ENCODE measurements around the gene RNFT1. TPM values are rescaled to one million over a fixed set of nuclear protein-coding genes. Genes with fewer than 3 reads are reported as not detected.
"Not testable (repeated sequence)": the region's sequence is repeated elsewhere in the genome, so short reads cannot be mapped to it uniquely, and the experiment has no call there.

The RNFT1 gene
- total RNA-seq (2022) (16.7 and 18.9 TPM in 2 replicates), Bru-seq, nascent RNA (percentile 69 among the genes with signal in this experiment), BruChase-seq, experiment 1, labeled RNA remaining after a 6-hour chase (percentile 75 among the genes with signal in this experiment), BruChase-seq, experiment 2, labeled RNA remaining after a 2-hour chase (percentile 77 among the genes with signal in this experiment)
- long read RNA-seq, transcript RNFT1-201 (9 exons, 2,101 nt) = major isoform, 29 of 50 reads
- long read RNA-seq, transcript RNFT1-202 (7 exons, 1,809 nt) = minor isoform, 5 of 50 reads
- long read RNA-seq, partial matches to known transcripts = 4 of 50 reads
- long read RNA-seq, other reads (novel, unspliced or antisense) = 7 of 50 reads

- peak; percentile 88 for DNase-seq (ENCODE audit: unreplicated experiment)
- H3K27me3 Mint-ChIP-seq (ENCODE audit: insufficient read depth, unreplicated experiment) = no peaks in the 10 kb centered on the region
- intact Hi-C loops (cut with micrococcal nuclease) = no loop called here
These were observed at the start of gene RNFT1 for GRCh38 chr17:59964482-59965328. Gene RNFT1, minus strand, starts transcription at chr17:59964740. Its CDS starts 77 bp downstream, at chr17:59964663.

DNA sequence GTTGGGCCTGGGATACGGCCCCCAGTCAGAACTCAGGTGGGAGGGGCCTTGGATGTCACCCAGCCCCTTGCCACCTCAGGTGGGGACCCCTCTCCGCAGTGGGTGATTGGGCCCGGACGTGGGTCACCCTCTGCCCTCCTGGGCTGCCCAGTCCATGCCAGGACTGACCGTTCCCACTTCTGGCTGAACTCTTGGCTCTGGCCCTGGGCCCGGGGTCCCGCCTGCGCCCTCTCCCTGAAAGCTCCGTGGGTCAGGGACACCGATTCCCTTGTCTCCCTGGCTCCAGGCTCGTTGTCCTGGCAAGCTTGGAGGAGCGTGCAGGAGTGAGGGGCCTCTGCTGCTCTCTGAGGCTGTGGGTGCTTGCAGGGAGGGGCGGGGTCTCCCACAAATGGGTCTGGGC is 44.8 kb upstream of the RNFT1 start:
- H3K4me1 Mint-ChIP-seq (ENCODE audit: insufficient read depth, unreplicated experiment); POLR2A ChIA-PET; CTCF ChIA-PET; H3K36me3 Mint-ChIP-seq (ENCODE audit: insufficient read depth, unreplicated experiment); H3K9me3 Mint-ChIP-seq (ENCODE audit: unreplicated experiment); H3K4me3 Mint-ChIP-seq (ENCODE audit: unreplicated experiment); intact Hi-C loops (cut with micrococcal nuclease); BruUV-seq (replicated peaks); H3K27ac Mint-ChIP-seq (ENCODE audit: low read depth, unreplicated experiment); H3K27me3 Mint-ChIP-seq (ENCODE audit: insufficient read depth, unreplicated experiment); DNase-seq (ENCODE audit: unreplicated experiment): not testable (repeated sequence)

More at GRCh38 chr17:59964482-59965328, at the start of gene RNFT1:
- H3K36me3 Mint-ChIP-seq (ENCODE audit: insufficient read depth, unreplicated experiment) = peaks cover 27% of the 10 kb centered on the region
- BruUV-seq (replicated peaks) = TSS peak; percentile 67
- TF ChIP-seq, protein P1, sequence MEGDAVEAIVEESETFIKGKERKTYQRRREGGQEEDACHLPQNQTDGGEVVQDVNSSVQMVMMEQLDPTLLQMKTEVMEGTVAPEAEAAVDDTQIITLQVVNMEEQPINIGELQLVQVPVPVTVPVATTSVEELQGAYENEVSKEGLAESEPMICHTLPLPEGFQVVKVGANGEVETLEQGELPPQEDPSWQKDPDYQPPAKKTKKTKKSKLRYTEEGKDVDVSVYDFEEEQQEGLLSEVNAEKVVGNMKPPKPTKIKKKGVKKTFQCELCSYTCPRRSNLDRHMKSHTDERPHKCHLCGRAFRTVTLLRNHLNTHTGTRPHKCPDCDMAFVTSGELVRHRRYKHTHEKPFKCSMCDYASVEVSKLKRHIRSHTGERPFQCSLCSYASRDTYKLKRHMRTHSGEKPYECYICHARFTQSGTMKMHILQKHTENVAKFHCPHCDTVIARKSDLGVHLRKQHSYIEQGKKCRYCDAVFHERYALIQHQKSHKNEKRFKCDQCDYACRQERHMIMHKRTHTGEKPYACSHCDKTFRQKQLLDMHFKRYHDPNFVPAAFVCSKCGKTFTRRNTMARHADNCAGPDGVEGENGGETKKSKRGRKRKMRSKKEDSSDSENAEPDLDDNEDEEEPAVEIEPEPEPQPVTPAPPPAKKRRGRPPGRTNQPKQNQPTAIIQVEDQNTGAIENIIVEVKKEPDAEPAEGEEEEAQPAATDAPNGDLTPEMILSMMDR (IDR thresholded peaks at IDR 0.05; ENCODE audit: unreplicated experiment) = no peak
- H3K4me3 Mint-ChIP-seq (ENCODE audit: unreplicated experiment) = peak within 1 kb of the TSS; percentile 92
- H3K4me1 Mint-ChIP-seq (ENCODE audit: insufficient read depth, unreplicated experiment) = peaks cover 11% of the 10 kb centered on the region
- ChIA-PET CTCF (interaction anchor here (0.5 to 1.6 kb wide), 3 partner anchors 35 to 73 kb away, joined by 3 to 6 read pairs (median 4); no protein-coding TSS in a partner anchor), POLR2A (interaction anchor here (0.6 to 3.1 kb wide), 18 partner anchors 8 to 1323 kb away, joined by 3 to 15 read pairs (median 4); partner anchors contain the start of genes CLTC, PTRH2, RPS6KB1 and TUBD1)
- H3K27ac Mint-ChIP-seq (ENCODE audit: low read depth, unreplicated experiment) = peak within 1 kb of the TSS; percentile 89
- no peaks in the 10 kb centered on the region for H3K9me3 Mint-ChIP-seq (ENCODE audit: unreplicated experiment)

DNA sequence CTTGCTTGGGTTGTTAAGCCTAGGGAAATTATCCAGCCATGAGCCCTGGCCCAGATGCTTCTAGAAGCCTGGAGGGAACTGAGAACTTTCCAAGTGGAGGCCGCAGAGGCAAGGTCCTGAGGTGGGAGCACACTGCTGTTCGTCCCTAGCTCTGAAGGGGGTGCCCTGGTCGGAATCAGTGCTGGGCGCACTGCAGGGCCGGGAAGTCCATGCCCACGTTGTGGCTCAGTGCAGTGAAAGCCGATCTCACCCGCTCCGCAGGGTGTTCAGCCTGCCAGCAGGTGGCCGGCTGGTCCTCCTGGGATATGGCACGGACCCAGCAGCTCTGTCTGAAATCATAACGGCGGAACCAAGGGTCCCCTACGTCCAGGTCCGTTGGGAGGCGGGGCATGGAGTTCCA is 43.8 kb upstream of the RNFT1 start:
- H3K4me1 Mint-ChIP-seq (ENCODE audit: insufficient read depth, unreplicated experiment); H3K36me3 Mint-ChIP-seq (ENCODE audit: insufficient read depth, unreplicated experiment); H3K27ac Mint-ChIP-seq (ENCODE audit: low read depth, unreplicated experiment); CTCF ChIA-PET; H3K9me3 Mint-ChIP-seq (ENCODE audit: unreplicated experiment); DNase-seq (ENCODE audit: unreplicated experiment); intact Hi-C loops (cut with micrococcal nuclease); BruUV-seq (replicated peaks); H3K4me3 Mint-ChIP-seq (ENCODE audit: unreplicated experiment); POLR2A ChIA-PET: not testable (repeated sequence)
- H3K27me3 Mint-ChIP-seq (ENCODE audit: insufficient read depth, unreplicated experiment) = peaks cover 16% of the 10 kb centered on the region

- no peak overlapping the region for H3K27ac Mint-ChIP-seq (ENCODE audit: low read depth, unreplicated experiment)
- ChIA-PET POLR2A (no interaction called here), CTCF (no interaction called here)
- no peaks in the 10 kb centered on the region for H3K9me3 Mint-ChIP-seq (ENCODE audit: unreplicated experiment)
- BruUV-seq (replicated peaks) = no TSS peak
- no peaks in the 10 kb centered on the region for H3K4me1 Mint-ChIP-seq (ENCODE audit: insufficient read depth, unreplicated experiment)
- no peak overlapping the region for H3K4me3 Mint-ChIP-seq (ENCODE audit: unreplicated experiment)
- H3K36me3 Mint-ChIP-seq (ENCODE audit: insufficient read depth, unreplicated experiment) = peaks cover 6% of the 10 kb centered on the region
- DNase-seq (ENCODE audit: unreplicated experiment) = no peak
- TF ChIP-seq, protein P1 (IDR thresholded peaks at IDR 0.05; ENCODE audit: unreplicated experiment) = no peak
- peaks cover 16% of the 10 kb centered on the region for H3K27me3 Mint-ChIP-seq (ENCODE audit: insufficient read depth, unreplicated experiment)
- intact Hi-C loops (cut with micrococcal nuclease) = no loop called here
These were observed 41.6 kb upstream of the RNFT1 start for GRCh38 chr17:60006160-60006559.

DNA sequence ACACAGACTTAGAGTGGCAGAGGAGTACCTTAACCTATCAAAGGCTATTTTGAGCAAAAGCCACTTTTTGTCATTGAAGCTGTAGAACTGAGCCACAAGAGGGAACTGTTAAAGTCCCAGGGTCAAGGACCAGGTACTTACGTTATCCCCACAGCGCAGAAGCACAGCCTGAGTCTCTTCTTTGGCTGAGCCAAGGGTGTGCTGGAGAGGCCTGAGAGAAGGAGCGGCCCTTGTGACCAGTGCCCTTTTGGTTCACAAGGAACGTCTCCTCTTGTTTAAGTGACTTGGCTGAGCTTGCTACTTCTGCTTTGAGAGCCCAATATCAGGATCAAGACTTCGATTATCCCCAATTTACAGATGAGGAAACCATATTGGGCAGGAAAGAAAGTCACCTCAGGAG is 40.0 kb upstream of the RNFT1 start:
- H3K36me3 Mint-ChIP-seq (ENCODE audit: insufficient read depth, unreplicated experiment); H3K27ac Mint-ChIP-seq (ENCODE audit: low read depth, unreplicated experiment); POLR2A ChIA-PET; DNase-seq (ENCODE audit: unreplicated experiment); BruUV-seq (replicated peaks); H3K4me3 Mint-ChIP-seq (ENCODE audit: unreplicated experiment); CTCF ChIA-PET; intact Hi-C loops (cut with micrococcal nuclease); H3K9me3 Mint-ChIP-seq (ENCODE audit: unreplicated experiment); H3K4me1 Mint-ChIP-seq (ENCODE audit: insufficient read depth, unreplicated experiment): not testable (repeated sequence)
- H3K27me3 Mint-ChIP-seq (ENCODE audit: insufficient read depth, unreplicated experiment) = peaks cover 16% of the 10 kb centered on the region

DNA sequence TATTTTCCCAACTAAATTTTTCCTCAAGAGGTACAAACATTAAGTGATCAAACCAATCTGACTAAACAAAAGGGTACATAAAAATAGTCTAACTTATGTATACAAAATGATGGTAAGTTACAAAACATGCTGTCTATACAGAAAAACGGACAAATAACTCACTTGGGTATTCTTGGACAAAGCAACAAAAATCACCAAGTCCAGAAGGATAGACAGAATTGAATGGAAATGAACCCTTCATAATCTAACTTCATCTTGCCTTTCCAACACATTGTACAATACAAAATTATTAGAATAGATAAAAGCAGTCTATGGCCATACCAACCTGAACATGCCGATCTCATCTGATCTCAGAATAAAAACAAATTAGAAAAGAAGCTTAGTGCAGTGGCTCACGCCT is 37.9 kb upstream of the RNFT1 start:
- DNase-seq (ENCODE audit: unreplicated experiment); CTCF ChIA-PET; H3K4me1 Mint-ChIP-seq (ENCODE audit: insufficient read depth, unreplicated experiment); POLR2A ChIA-PET; H3K36me3 Mint-ChIP-seq (ENCODE audit: insufficient read depth, unreplicated experiment); BruUV-seq (replicated peaks); intact Hi-C loops (cut with micrococcal nuclease); H3K27ac Mint-ChIP-seq (ENCODE audit: low read depth, unreplicated experiment); H3K9me3 Mint-ChIP-seq (ENCODE audit: unreplicated experiment); H3K4me3 Mint-ChIP-seq (ENCODE audit: unreplicated experiment): not testable (repeated sequence)
- peaks cover 16% of the 10 kb centered on the region for H3K27me3 Mint-ChIP-seq (ENCODE audit: insufficient read depth, unreplicated experiment)

GRCh38 chr17:59996608-59997007 is 32.1 kb upstream of the RNFT1 start:
- CTCF ChIA-PET; intact Hi-C loops (cut with micrococcal nuclease); H3K27ac Mint-ChIP-seq (ENCODE audit: low read depth, unreplicated experiment); BruUV-seq (replicated peaks); H3K36me3 Mint-ChIP-seq (ENCODE audit: insufficient read depth, unreplicated experiment); H3K9me3 Mint-ChIP-seq (ENCODE audit: unreplicated experiment); H3K27me3 Mint-ChIP-seq (ENCODE audit: insufficient read depth, unreplicated experiment); POLR2A ChIA-PET; H3K4me1 Mint-ChIP-seq (ENCODE audit: insufficient read depth, unreplicated experiment); DNase-seq (ENCODE audit: unreplicated experiment); H3K4me3 Mint-ChIP-seq (ENCODE audit: unreplicated experiment): not testable (repeated sequence)
